ENCODE results near the gene CDK13. TPM values are rescaled to one million over a fixed set of nuclear protein-coding genes. Genes with fewer than 3 reads are reported as not detected.
"Not testable (repeated sequence)": the region's sequence is repeated elsewhere in the genome, so short reads cannot be mapped to it uniquely, and the experiment has no call there.

The CDK13 gene
- total and polyA plus RNA-seq, 4 experiments from 2014 or later: 19.5 to 101 (median 71.3) TPM

DNA sequence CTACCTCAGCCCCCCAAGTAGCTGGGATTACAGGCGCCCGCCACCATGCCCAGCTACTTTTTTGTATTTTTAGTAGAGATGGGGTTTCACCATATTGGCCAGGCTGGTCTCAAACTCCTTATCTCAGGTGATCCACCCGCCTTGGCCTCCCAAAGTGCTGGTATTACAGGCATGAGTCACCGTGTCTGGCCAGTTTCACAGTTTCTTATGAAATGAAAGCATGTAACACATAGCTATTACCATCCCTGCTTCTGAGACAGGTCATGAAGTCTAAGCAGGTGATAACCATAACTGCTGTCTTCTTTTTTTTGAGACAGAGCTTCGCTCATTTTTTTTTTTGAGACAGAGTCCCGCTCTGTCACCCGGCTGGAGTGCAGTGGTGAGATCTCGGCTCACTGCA lies 34.2 kb upstream of the CDK13 start:
- H3K4me3 Mint-ChIP-seq: not testable (repeated sequence)

DNA sequence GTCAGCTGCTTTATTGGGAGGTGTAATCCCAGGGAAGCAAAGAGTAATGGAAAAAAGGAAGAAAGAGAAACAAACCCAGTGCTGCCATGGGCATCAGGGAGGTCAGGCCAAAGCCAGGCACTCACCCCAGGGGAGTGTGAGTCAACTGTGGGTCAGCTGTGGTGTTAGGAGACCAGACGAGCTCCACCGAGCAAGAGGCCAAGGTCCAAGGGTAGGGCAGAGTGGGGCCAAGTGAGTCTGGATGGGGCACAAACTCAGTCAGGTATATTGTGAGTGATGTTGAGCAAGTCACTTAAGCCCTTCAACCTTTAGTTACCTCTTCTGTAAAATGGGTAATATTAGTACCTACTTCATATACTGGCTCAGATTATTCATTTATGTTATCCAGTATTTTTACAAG lies 30.4 kb upstream of the CDK13 start:
- CTCF ChIA-PET (ENCODE audit: partially characterized antibody): interaction anchor here (0.6 to 2.7 kb wide), 2 partner anchors 23 to 25 kb away, joined by 3 to 15 read pairs; no protein-coding TSS in a partner anchor
- intact Hi-C loops (cut with micrococcal nuclease): no loop called here
- Mint-ChIP-seq H3K4me3 (no peak overlapping the region), H3K27ac (no peak overlapping the region), H3K27me3 (peaks cover 5 to 8% of the 10 kb centered on the region in 2 donors), H3K36me3 (no peaks in the 10 kb centered on the region), H3K4me1 (peaks cover 6 to 10% (median 8%) of the 10 kb centered on the region in 4 donors), H3K9me3 (no peaks in the 10 kb centered on the region)
- no peak for DNase-seq
- Histone ChIP-seq H3K4me3 (ENCODE audit: low read length in 2 of 2) (no peak overlapping the region), H3K27me3 (ENCODE audit: insufficient read depth, low read length) (no peaks in the 10 kb centered on the region), H3K9me3 (ENCODE audit: control insufficient read depth in 1 of 2, low read length in 2 of 2) (no peaks in the 10 kb centered on the region), H3K27ac (ENCODE audit: low read depth, low read length) (no peak overlapping the region), H3K36me3 (ENCODE audit: insufficient read depth, low read length) (no peaks in the 10 kb centered on the region), H3K4me1 (ENCODE audit: insufficient read depth, low read length) (peaks cover 3% of the 10 kb centered on the region)
- POLR2A ChIA-PET (ENCODE audit: partially characterized antibody): no interaction called here

More for the DNA sequence above, 34.2 kb upstream of the CDK13 start:
- CTCF ChIA-PET (ENCODE audit: partially characterized antibody): interaction anchor here (2.2 kb wide), 1 partner anchor 19 kb away, joined by 14 read pairs; no protein-coding TSS in a partner anchor
- H3K27ac ChIP-seq (ENCODE audit: low read depth, low read length); H3K36me3 Mint-ChIP-seq; H3K27me3 Mint-ChIP-seq; DNase-seq; POLR2A ChIA-PET (ENCODE audit: partially characterized antibody); H3K4me3 ChIP-seq (ENCODE audit: low read length in 2 of 2); H3K9me3 ChIP-seq (ENCODE audit: control insufficient read depth in 1 of 2, low read length in 2 of 2); H3K27me3 ChIP-seq (ENCODE audit: insufficient read depth, low read length); H3K4me1 ChIP-seq (ENCODE audit: insufficient read depth, low read length); intact Hi-C loops (cut with micrococcal nuclease); H3K36me3 ChIP-seq (ENCODE audit: insufficient read depth, low read length): not testable (repeated sequence)
- peaks cover 6 to 10% (median 8%) of the 10 kb centered on the region in 4 donors for H3K4me1 Mint-ChIP-seq
- peaks cover 0 to 15% (median 10%) of the 10 kb centered on the region in 8 donors for H3K9me3 Mint-ChIP-seq
- peak overlapping the region in 1 of 7 donors; percentile 85 for H3K27ac Mint-ChIP-seq

DNA sequence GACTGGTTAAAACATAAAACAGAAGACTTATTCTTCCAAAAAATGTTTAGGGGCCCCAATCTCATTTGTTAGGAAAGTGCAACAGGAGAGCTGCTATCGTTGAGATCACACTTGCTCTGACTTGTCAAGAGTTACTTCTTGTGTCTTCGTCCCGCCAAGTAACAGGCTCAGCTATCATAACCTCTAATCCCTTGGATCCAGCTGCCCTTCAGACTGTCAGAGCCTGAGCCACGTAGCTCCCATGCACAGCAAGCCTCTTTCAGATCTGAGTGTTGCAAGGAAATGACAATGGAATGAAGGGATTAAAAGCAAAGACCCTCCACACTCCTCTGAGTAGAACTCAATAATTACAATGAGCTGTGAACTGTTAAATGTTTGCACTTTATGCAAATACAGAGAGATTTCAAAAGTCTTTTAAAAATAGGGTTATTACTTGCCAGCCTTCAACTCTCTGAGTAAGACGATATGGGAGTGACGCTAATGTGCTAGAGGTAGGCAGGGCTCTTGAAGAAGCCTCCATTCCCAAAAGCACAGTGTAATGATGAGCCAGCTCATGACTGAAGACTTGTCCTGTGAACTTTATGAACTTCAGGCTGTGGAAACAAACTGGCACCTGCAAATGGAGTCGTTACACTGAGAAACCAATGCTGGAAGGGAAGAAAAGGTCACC lies 28.4 kb upstream of the CDK13 start:
- Mint-ChIP-seq H3K27me3 (peaks cover 6 to 8% of the 10 kb centered on the region in 2 donors), H3K27ac (peak overlapping the region in 1 of 7 donors; percentile 7), H3K36me3 (no peaks in the 10 kb centered on the region), H3K9me3 (no peaks in the 10 kb centered on the region), H3K4me1 (no peaks in the 10 kb centered on the region), H3K4me3 (no peak overlapping the region)
- DNase-seq: no peak
- Histone ChIP-seq H3K4me3 (ENCODE audit: low read length in 2 of 2) (no peak overlapping the region), H3K9me3 (ENCODE audit: control insufficient read depth in 1 of 2, low read length in 2 of 2) (no peaks in the 10 kb centered on the region), H3K27ac (ENCODE audit: low read depth, low read length) (no peak overlapping the region), H3K27me3 (ENCODE audit: insufficient read depth, low read length) (no peaks in the 10 kb centered on the region), H3K4me1 (ENCODE audit: insufficient read depth, low read length) (no peaks in the 10 kb centered on the region), H3K36me3 (ENCODE audit: insufficient read depth, low read length) (no peaks in the 10 kb centered on the region)
- intact Hi-C loops (cut with micrococcal nuclease): no loop called here
- POLR2A ChIA-PET (ENCODE audit: partially characterized antibody): no interaction called here
- CTCF ChIA-PET (ENCODE audit: partially characterized antibody): interaction anchor here (1.7 to 2.7 kb wide), 2 partner anchors 22 to 25 kb away, joined by 6 to 15 read pairs; no protein-coding TSS in a partner anchor

DNA sequence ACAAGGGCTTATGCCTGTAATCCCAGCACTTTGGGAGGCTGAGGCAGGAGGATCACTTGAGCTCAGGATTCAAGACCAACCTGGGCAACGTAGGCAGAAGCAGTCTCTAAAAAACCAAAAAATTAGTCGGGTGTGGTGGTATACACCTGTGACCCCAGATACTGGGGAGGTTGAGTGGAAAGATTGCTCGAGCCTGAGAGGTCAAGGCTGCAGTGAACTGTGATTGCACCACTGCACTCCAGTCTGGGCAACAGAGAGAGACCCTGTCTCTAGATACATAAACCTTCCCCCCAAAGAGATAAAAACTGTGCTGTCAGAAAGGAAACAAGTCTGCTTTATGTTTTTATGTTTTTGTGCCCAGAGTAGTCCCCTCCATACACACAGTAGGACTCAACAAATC lies 27.5 kb upstream of the CDK13 start:
- Mint-ChIP-seq H3K9me3 (peaks cover 0 to 1% (median 0%) of the 10 kb centered on the region in 8 donors), H3K27me3 (peaks cover 6 to 8% of the 10 kb centered on the region in 2 donors), H3K4me1 (no peaks in the 10 kb centered on the region), H3K36me3 (no peaks in the 10 kb centered on the region), H3K4me3 (no peak overlapping the region), H3K27ac (no peak overlapping the region)
- DNase-seq: no peak
- ChIA-PET CTCF (ENCODE audit: partially characterized antibody) (no interaction called here), POLR2A (ENCODE audit: partially characterized antibody) (no interaction called here)
- no peaks in the 10 kb centered on the region for H3K27me3 ChIP-seq (ENCODE audit: insufficient read depth, low read length)
- no peak overlapping the region for H3K4me3 ChIP-seq (ENCODE audit: low read length in 2 of 2)
- intact Hi-C loops (cut with micrococcal nuclease): no loop called here
- H3K4me1 ChIP-seq (ENCODE audit: insufficient read depth, low read length): no peaks in the 10 kb centered on the region
- no peak overlapping the region for H3K27ac ChIP-seq (ENCODE audit: low read depth, low read length)
- H3K36me3 ChIP-seq (ENCODE audit: insufficient read depth, low read length): no peaks in the 10 kb centered on the region
- H3K9me3 ChIP-seq (ENCODE audit: control insufficient read depth in 1 of 2, low read length in 2 of 2): no peaks in the 10 kb centered on the region

DNA sequence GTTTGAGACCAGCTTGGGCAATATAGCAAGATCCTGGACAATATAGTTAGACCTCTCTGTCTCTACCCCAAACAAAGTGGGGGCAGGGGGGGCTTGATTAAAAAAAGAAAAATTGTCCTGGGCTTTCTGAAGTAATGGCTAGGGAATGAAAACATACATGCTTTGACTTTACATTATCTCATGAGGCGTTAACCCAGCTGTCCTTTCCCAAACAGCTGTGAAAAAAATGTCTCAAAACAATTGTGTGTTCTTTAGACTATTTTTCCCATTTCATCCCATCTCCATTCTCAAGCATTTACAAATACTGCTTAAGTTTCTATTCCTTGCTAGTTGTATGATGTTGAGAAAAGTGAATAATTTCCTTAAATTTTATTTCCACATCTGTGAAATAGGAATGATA lies 27.0 kb upstream of the CDK13 start:
- intact Hi-C loops (cut with micrococcal nuclease): no loop called here
- no peaks in the 10 kb centered on the region for H3K4me1 ChIP-seq (ENCODE audit: insufficient read depth, low read length)
- Mint-ChIP-seq H3K27me3 (peaks cover 6 to 8% of the 10 kb centered on the region in 2 donors), H3K9me3 (peaks cover 0 to 2% (median 0%) of the 10 kb centered on the region in 8 donors), H3K4me1 (no peaks in the 10 kb centered on the region), H3K4me3 (no peak overlapping the region), H3K36me3 (no peaks in the 10 kb centered on the region), H3K27ac (no peak overlapping the region)
- ChIA-PET POLR2A (ENCODE audit: partially characterized antibody) (no interaction called here), CTCF (ENCODE audit: partially characterized antibody) (no interaction called here)
- H3K9me3 ChIP-seq (ENCODE audit: control insufficient read depth in 1 of 2, low read length in 2 of 2): no peaks in the 10 kb centered on the region
- no peaks in the 10 kb centered on the region for H3K27me3 ChIP-seq (ENCODE audit: insufficient read depth, low read length)
- no peaks in the 10 kb centered on the region for H3K36me3 ChIP-seq (ENCODE audit: insufficient read depth, low read length)
- no peak overlapping the region for H3K4me3 ChIP-seq (ENCODE audit: low read length in 2 of 2)
- no peak for DNase-seq
- H3K27ac ChIP-seq (ENCODE audit: low read depth, low read length): no peak overlapping the region

DNA sequence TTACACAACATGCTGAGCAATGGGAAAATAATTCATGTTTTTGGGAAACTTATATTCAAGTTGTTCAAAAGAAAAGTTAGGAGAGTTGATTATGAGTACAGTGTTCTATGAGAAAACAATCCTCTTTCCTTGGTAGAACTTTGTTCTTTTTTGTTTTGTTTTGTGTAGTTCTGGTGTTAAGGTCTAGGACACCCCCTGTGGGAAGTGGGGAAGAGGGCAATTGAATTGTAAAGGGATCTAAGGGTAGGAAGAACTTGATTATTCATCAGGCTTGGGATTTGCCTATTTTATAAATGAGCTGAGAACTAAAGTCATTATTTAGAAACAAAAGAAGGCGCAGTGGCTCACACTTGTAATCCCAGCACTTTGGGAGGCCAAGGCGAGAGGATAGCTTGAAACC lies 25.9 kb upstream of the CDK13 start:
- no peaks in the 10 kb centered on the region for H3K27me3 ChIP-seq (ENCODE audit: insufficient read depth, low read length)
- peaks cover 0 to 2% (median 0%) of the 10 kb centered on the region in 8 donors for H3K9me3 Mint-ChIP-seq
- H3K27ac ChIP-seq (ENCODE audit: low read depth, low read length): no peak overlapping the region
- no peak overlapping the region for H3K4me3 ChIP-seq (ENCODE audit: low read length in 2 of 2)
- CTCF ChIA-PET (ENCODE audit: partially characterized antibody): interaction anchor here (0.6 to 1.2 kb wide), 2 partner anchors 24 to 254 kb away, joined by 4 read pairs; no protein-coding TSS in a partner anchor
- H3K27ac Mint-ChIP-seq: no peak overlapping the region
- H3K9me3 ChIP-seq (ENCODE audit: control insufficient read depth in 1 of 2, low read length in 2 of 2): no peaks in the 10 kb centered on the region
- no peaks in the 10 kb centered on the region for H3K4me1 ChIP-seq (ENCODE audit: insufficient read depth, low read length)
- intact Hi-C loops (cut with micrococcal nuclease): no loop called here
- no peaks in the 10 kb centered on the region for H3K36me3 Mint-ChIP-seq
- no peak overlapping the region for H3K4me3 Mint-ChIP-seq
- no peaks in the 10 kb centered on the region for H3K4me1 Mint-ChIP-seq
- H3K27me3 Mint-ChIP-seq: peaks cover 4 to 8% of the 10 kb centered on the region in 2 donors
- H3K36me3 ChIP-seq (ENCODE audit: insufficient read depth, low read length): no peaks in the 10 kb centered on the region
- POLR2A ChIA-PET (ENCODE audit: partially characterized antibody): no interaction called here
- no peak for DNase-seq

DNA sequence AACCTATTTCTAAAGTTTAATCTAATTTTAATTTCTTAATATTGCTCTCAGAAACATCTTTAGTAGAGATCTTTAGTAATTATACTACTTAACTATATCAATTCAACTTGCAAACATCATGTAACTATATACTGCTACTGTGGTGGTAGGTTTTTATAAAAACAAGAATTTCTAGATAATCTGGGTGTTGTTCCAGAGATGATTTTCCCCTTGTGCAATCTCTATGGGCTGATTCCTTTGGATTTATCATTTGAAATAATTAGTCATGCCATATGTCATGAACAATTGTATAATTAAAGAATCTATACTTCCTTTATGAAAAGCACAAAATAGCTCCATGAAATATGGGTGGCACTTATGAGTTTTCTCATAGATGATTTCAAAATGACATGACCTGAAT lies 23.9 kb upstream of the CDK13 start:
- CTCF ChIA-PET (ENCODE audit: partially characterized antibody): no interaction called here
- no peak overlapping the region for H3K4me3 ChIP-seq (ENCODE audit: low read length in 2 of 2)

More for the DNA sequence above, 23.9 kb upstream of the CDK13 start:
- intact Hi-C loops (cut with micrococcal nuclease): no loop called here
- H3K27me3 ChIP-seq (ENCODE audit: insufficient read depth, low read length): no peaks in the 10 kb centered on the region
- H3K4me3 Mint-ChIP-seq: no peak overlapping the region
- H3K27ac Mint-ChIP-seq: no peak overlapping the region
- H3K4me1 ChIP-seq (ENCODE audit: insufficient read depth, low read length): no peaks in the 10 kb centered on the region
- H3K36me3 Mint-ChIP-seq: no peaks in the 10 kb centered on the region
- POLR2A ChIA-PET (ENCODE audit: partially characterized antibody): no interaction called here
- H3K27ac ChIP-seq (ENCODE audit: low read depth, low read length): no peak overlapping the region
- no peaks in the 10 kb centered on the region for H3K9me3 ChIP-seq (ENCODE audit: control insufficient read depth in 1 of 2, low read length in 2 of 2)
- peaks cover 0 to 2% (median 0%) of the 10 kb centered on the region in 8 donors for H3K9me3 Mint-ChIP-seq
- peaks cover 6 to 7% of the 10 kb centered on the region in 2 donors for H3K27me3 Mint-ChIP-seq
- H3K36me3 ChIP-seq (ENCODE audit: insufficient read depth, low read length): no peaks in the 10 kb centered on the region
- DNase-seq: no peak
- no peaks in the 10 kb centered on the region for H3K4me1 Mint-ChIP-seq
